Ovary (tissue), 3 donors: ENCODE results near the gene IDI1.

ENCODE experiments used
- CTCF ChIP-seq, 3 donors: fragments of 450-650 bp in 2 of 3; fragments of 200-600 bp in 1 of 3; IDR thresholded peaks; one replicate each; pipeline versions ENCODE4 v1.5.1 to v1.8.0; 2016 to 2022; ENCODE audit warnings: antibody characterized with exemption in 3 of 3, mild to moderate bottlenecking in 1 of 3
- POLR2A ChIP-seq: fragments of 450-650 bp; IDR thresholded peaks from one replicate; pipeline ENCODE4 v1.6.1; 2017; ENCODE audit warnings: antibody characterized with exemption, mild to moderate bottlenecking, moderate library complexity
- donor health status: DM: no; HTN: no; CAD: no.

- no peak for TF ChIP-seq CTCF (IDR thresholded peaks at IDR 0.05)
- no peak for TF ChIP-seq POLR2A
These were observed 5.8 kb upstream of the IDI1 start for GRCh38 chr10:1054684-1055083.
